Ectodermal cell (in vitro differentiated cells): ENCODE measurements around the gene CROCC2.

Source experiments
- H3K27ac ChIP-seq: 2 replicates; pipeline ENCODE4 v1.7.0; 2013; ENCODE audit warnings: mild to moderate bottlenecking, low read depth, low read length; ENCODE audit not compliant: insufficient read depth, poor library complexity, severe bottlenecking
- H3K27me3 ChIP-seq: 2 replicates; pipeline ENCODE4 v1.7.0; 2013; ENCODE audit warnings: mild to moderate bottlenecking, low read length; ENCODE audit not compliant: insufficient read depth, control insufficient read depth, poor library complexity, severe bottlenecking
- H3K36me3 ChIP-seq: one replicate; pipeline ENCODE4 v1.7.0; 2013; ENCODE audit warnings: low read length; ENCODE audit not compliant: control insufficient read depth, insufficient read depth
- H3K4me1 ChIP-seq: one replicate; pipeline ENCODE4 v1.7.0; 2013; ENCODE audit warnings: low read length; ENCODE audit not compliant: control insufficient read depth, insufficient read depth
- H3K4me3 ChIP-seq: 2 replicates; pipeline ENCODE4 v1.7.0; 2013; ENCODE audit warnings: low read depth, low read length, control low read depth; ENCODE audit not compliant: insufficient read depth
- H3K9me3 ChIP-seq: 2 replicates; pipeline ENCODE4 v1.7.0; 2013; ENCODE audit warnings: mild to moderate bottlenecking, low read length, moderate library complexity; ENCODE audit not compliant: control insufficient read depth
- WGBS, 2 experiments: methylation state at CpG; one replicate each; pipeline ENCODE4 v1.1.7; 2013; ENCODE audit warnings: missing lambda C conversion rate in 2 of 2; 5-methylcytosine and 5-hydroxymethylcytosine counted together

CROCC2 gene

DNA sequence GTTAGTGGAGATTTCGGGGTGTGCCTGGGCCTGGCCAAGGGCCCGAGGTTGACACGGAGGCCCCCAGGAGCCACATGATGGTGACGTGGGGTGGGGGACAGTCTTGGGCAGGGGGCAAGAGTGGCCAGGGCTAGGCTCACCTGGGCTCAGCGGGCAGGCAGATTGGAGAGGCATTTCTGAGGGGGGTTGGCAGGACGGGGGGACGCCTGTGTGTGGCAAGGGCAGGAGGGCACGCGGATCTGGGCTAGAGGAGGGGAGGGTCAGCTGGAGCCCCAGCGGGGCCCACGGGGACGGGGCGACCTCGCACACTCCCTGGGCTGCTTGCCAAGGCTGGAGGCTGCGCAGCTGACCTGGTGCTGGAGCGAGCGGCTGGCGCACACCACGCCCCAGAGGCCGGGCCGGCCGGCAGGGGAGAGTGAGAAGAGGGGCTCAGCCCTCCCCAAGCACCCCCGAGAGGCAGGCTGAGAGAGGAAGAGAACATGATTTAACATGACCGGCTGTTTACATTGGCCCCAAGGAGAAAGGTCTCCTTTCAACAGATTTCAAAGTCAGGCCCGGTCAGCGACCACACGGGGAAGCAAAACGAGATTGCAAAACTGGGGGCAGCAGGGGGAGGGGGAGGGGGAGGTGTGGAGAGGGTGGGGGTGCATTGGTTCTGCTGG lies 54.3 kb downstream of the CROCC2 start:
- no peak overlapping the region for H3K4me3 ChIP-seq
- H3K27me3 ChIP-seq: no peaks in the 10 kb centered on the region
- no peaks in the 10 kb centered on the region for H3K9me3 ChIP-seq
- H3K36me3 ChIP-seq: no peaks in the 10 kb centered on the region
- H3K4me1 ChIP-seq: peaks cover 26% of the 10 kb centered on the region
- peak overlapping the region; percentile 33 for H3K27ac ChIP-seq
- 73 to 75% methylated on average over 28 of the region's 28 CpGs for WGBS, 2 experiments

DNA sequence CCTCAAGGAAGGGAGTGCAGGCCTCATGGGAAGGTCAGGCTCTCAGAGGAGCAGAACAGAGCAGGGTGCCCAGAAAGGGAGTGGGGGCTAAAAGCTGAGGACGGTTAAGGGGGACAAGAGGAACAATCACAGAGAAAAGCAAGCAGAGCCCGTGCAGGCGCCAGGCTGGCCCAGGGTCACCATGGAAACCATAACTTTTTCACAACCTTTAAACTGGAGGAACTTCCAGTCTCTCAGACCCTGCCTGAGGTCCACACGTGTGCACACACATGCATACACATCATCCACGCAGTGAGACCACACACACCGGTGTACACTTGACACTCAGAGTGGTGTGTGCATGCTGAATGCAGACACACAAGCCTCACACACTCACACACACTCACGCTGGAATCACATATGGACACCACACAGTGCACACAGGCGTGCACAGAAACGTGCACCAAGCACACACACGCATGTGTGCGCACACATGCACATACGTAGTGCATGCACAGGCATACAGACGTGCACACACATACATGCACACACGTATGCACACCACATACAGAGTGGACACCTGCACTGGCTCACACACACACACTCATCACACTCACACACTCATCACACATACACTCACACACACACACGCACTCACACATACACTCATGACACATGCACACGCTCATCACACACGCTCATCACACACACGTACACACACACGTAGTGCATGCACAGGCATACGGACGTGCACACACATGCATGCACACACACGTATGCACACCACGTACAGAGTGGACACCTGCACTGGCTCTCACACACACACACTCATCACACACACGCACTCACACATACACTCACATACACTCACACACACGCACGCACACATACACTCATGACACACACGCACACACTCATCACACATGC lies 55.1 kb downstream of the CROCC2 start:
- whole genome bisulfite sequencing, 2 experiments: 90% methylated on average over 27 of the region's 27 CpGs
- Histone ChIP-seq H3K27ac (no peak overlapping the region), H3K4me1 (peaks cover 26% of the 10 kb centered on the region), H3K36me3 (no peaks in the 10 kb centered on the region), H3K4me3 (no peak overlapping the region), H3K27me3 (no peaks in the 10 kb centered on the region), H3K9me3 (no peaks in the 10 kb centered on the region)

DNA sequence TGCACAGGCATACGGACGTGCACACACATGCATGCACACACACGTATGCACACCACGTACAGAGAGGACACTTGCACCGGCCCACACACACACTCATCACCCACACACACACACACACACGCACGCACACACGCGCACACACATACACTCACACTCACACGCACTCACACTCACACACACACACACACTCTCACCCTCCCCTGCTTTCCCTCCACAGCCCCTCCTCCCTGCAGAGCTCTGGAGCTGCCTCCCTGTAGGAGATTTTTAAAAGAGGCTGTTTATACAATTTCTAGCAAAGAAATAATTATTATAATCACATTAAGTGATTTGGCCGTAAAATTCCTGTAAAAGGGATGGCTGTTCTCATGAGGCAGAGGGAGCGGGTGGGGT lies 55.8 kb downstream of the CROCC2 start:
- WGBS, 2 experiments: 89 to 93% methylated on average over 12 of the region's 12 CpGs
- H3K4me1 ChIP-seq: peaks cover 26% of the 10 kb centered on the region
- H3K27ac ChIP-seq: no peak overlapping the region
- H3K27me3 ChIP-seq: no peaks in the 10 kb centered on the region
- no peaks in the 10 kb centered on the region for H3K36me3 ChIP-seq
- H3K4me3 ChIP-seq: no peak overlapping the region
- no peaks in the 10 kb centered on the region for H3K9me3 ChIP-seq

DNA sequence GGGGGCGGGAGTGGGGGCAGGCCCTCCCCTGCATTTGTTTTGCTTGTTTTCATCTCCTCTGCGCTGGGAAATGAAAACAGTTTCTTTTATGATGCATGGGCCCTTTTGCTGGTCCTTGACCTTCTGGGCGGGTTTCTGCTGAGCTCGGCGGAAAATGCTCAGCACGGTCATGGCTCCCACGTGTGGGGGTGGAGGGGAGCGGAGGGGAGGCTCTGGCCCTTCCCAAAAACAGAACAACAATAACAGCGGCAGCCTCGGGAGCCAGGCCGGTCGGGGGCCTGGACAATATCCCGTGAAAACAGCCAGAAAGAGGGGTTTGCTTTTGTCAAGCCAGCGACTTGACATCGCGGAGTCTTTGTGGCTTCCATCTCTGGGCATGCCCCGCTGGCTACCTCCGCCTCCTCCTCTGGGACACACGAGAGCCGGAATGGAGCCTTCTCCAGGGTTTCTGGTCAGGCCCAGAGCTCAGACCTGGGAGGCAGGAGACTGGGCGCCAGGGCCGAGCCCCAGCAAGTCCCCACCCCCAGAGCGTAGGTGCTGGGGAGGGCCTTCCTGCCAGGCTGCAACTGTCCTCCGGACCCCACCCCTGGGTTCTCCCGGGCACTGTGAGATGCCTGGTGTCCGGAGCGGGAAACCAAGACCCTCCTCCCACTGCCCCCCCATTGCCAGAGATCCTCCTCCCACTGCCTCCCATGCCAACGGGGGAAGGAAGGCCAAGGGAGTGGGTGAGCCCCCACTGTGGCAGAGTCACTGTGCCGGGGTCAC lies 56.3 kb downstream of the CROCC2 start:
- 50 to 52% methylated on average over 29 of the region's 29 CpGs for WGBS, 2 experiments

GRCh38 chr2:240963065-240963867 lies 57.1 kb downstream of the CROCC2 start:
- H3K27me3 ChIP-seq: no peaks in the 10 kb centered on the region
- H3K4me3 ChIP-seq: no peak overlapping the region
- H3K9me3 ChIP-seq: no peaks in the 10 kb centered on the region
- H3K27ac ChIP-seq: no peak overlapping the region
- WGBS, 2 experiments: 95 to 96% methylated on average over 33 of the region's 33 CpGs
- peaks cover 26% of the 10 kb centered on the region for H3K4me1 ChIP-seq
- H3K36me3 ChIP-seq: no peaks in the 10 kb centered on the region

More for the DNA sequence above, 56.3 kb downstream of the CROCC2 start:
- H3K4me1 ChIP-seq: peaks cover 26% of the 10 kb centered on the region
- no peak overlapping the region for H3K27ac ChIP-seq
- no peaks in the 10 kb centered on the region for H3K36me3 ChIP-seq
- H3K27me3 ChIP-seq: no peaks in the 10 kb centered on the region
- H3K4me3 ChIP-seq: no peak overlapping the region
- no peaks in the 10 kb centered on the region for H3K9me3 ChIP-seq

- Histone ChIP-seq H3K9me3 (no peaks in the 10 kb centered on the region), H3K36me3 (no peaks in the 10 kb centered on the region), H3K4me1 (peaks cover 26% of the 10 kb centered on the region), H3K4me3 (no peak overlapping the region), H3K27me3 (no peaks in the 10 kb centered on the region), H3K27ac (no peak overlapping the region)
- WGBS, 2 experiments: 93 to 94% methylated on average over 20 of the region's 20 CpGs
Measured at GRCh38 chr2:240963868-240964703, 58.0 kb downstream of the CROCC2 start.

DNA sequence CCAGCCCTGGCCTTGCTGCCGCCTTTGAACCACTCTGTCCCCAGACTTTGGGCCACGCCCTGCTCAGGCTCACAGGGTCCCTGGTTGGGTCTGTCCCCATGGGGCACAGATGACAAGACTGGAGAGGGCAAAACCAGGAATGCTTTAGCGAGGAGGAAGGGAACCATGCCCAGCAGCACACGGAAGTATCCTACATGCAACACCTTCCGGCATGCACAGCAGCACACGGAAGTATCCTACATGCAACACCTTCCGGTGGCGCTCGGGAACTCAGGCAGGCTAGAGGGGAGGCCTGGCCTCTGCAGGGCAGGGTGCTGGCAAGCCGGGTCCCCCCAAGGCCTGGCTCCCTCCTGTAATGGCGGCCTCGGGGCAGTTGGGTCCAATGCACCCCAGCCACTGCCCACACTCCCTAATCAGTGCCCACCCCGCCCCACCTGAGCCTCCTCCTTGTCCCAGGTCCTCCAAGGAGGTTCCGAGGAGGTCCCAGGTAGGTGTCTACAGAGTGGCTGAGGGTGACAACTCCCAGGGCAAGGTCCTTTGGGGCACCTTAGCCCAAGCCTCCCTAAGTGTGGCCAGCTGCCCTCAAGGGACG lies 58.7 kb downstream of the CROCC2 start:
- no peaks in the 10 kb centered on the region for H3K36me3 ChIP-seq
- WGBS, 2 experiments: 92 to 93% methylated on average over 15 of the region's 15 CpGs
- H3K4me1 ChIP-seq: peaks cover 26% of the 10 kb centered on the region
- H3K4me3 ChIP-seq: no peak overlapping the region
- H3K9me3 ChIP-seq: no peaks in the 10 kb centered on the region
- H3K27me3 ChIP-seq: no peaks in the 10 kb centered on the region
- no peak overlapping the region for H3K27ac ChIP-seq

DNA sequence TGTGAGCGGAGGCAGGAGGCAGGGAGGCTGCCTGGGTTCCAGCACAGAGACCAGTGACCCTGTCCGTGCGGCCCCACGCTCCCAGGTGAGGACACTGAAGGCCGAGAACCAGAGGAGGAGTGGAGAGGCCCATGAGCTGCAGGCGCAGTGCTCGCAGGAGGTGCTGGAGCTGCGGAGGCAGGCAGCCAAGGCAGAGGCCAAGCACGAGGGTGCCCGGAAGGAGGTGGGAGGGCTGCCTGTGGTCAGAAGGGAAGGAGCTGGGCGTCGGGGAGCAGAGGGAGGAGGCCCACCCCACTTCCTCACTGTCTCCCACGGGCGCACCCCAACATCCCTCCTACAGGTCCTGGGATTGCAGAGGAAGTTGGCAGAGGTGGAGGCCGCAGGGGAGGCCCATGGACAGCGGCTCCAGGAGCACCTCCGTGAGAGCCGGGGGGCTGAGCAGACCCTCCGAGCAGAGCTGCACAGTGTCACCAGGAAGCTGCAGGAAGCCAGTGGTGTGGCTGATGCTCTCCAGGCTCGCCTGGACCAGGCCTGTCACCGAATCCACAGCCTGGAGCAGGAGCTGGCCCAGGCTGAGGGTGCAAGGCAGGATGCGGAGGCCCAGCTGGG lies 59.3 kb downstream of the CROCC2 start:
- no peaks in the 10 kb centered on the region for H3K9me3 ChIP-seq
- no peaks in the 10 kb centered on the region for H3K27me3 ChIP-seq
- 93 to 94% methylated on average over 22 of the region's 22 CpGs for WGBS, 2 experiments
- H3K27ac ChIP-seq: no peak overlapping the region
- H3K36me3 ChIP-seq: no peaks in the 10 kb centered on the region
- no peak overlapping the region for H3K4me3 ChIP-seq
- H3K4me1 ChIP-seq: peaks cover 20% of the 10 kb centered on the region
